OCI-LY7 (cell line): ENCODE results near the gene ZDBF2. TPM values are rescaled to one million over a fixed set of nuclear protein-coding genes. Genes with fewer than 3 reads are reported as not detected.

ENCODE experiments used
- BruUV-seq: library from RNA; stranded (reverse); fragments of 400-500 nt; replicated peaks from 2 replicates; lab custom pipeline; 2021; lab: Mats Ljungman, UMichigan
- CTCF ChIA-PET: fragments of 300-600 bp; sonication (Branson Sonifier 250); formaldehyde crosslinking; loops from one replicate; lab custom pipeline; 2022; ENCODE audit warnings: antibody characterized with exemption; ENCODE audit not compliant: unreplicated experiment; lab: Charles Lee
- POLR2A ChIA-PET: fragments of 300-600 bp; sonication (Branson Sonifier 250); formaldehyde crosslinking; loops from one replicate; lab custom pipeline; 2022; ENCODE audit warnings: antibody characterized with exemption; lab: Charles Lee
- DNase-seq: peaks from one replicate; pipeline ENCODE4 v3.0.0-alpha.2; 2015; ENCODE audit warnings: low spot score
- H2AFZ ChIP-seq: fragments of 200-600 bp; sonication (generic), shearing (Covaris generic); 2 replicates; pipeline ENCODE4 v1.6.1; 2014; ENCODE audit warnings: mild to moderate bottlenecking, antibody characterized with exemption, low read length, moderate library complexity
- H3K27ac ChIP-seq: fragments of 200-600 bp; sonication (generic); 2 replicates; pipeline ENCODE4 v1.5.1; 2014; ENCODE audit warnings: mixed run types, low read depth, mild to moderate bottlenecking, moderate library complexity, low read length, inconsistent platforms; ENCODE audit not compliant: poor library complexity, severe bottlenecking
- H3K36me3 ChIP-seq: fragments of 200-600 bp; sonication (generic); 2 replicates; pipeline ENCODE4 v1.6.1; 2014; ENCODE audit warnings: mild to moderate bottlenecking, antibody characterized with exemption, low read length, moderate library complexity, mixed read lengths; ENCODE audit not compliant: insufficient read depth
- H3K4me1 ChIP-seq: fragments of 200-600 bp; sonication (generic); 2 replicates; pipeline ENCODE4 v1.5.1; 2014; ENCODE audit warnings: mild to moderate bottlenecking, low read length; ENCODE audit not compliant: insufficient read depth, poor library complexity, severe bottlenecking
- H3K4me2 ChIP-seq: fragments of 200-600 bp; sonication (generic); 2 replicates; pipeline ENCODE4 v1.6.1; 2014; ENCODE audit warnings: mild to moderate bottlenecking, low read length
- H3K4me3 ChIP-seq: fragments of 200-600 bp; sonication (generic); 2 replicates; pipeline ENCODE4 v1.5.1; 2014; ENCODE audit warnings: mild to moderate bottlenecking, low read depth, low read length; ENCODE audit not compliant: poor library complexity, severe bottlenecking
- H3K79me2 ChIP-seq: fragments of 200-600 bp; sonication (generic); 2 replicates; pipeline ENCODE4 v1.6.1; 2016; ENCODE audit warnings: low read depth, mild to moderate bottlenecking, low read length, moderate library complexity, mixed read lengths; ENCODE audit not compliant: insufficient read depth
- H3K9me2 ChIP-seq: fragments of 200-600 bp; sonication (generic); 2 replicates; pipeline ENCODE4 v1.6.1; 2016; ENCODE audit warnings: mild to moderate bottlenecking, low read length, mixed read lengths; ENCODE audit not compliant: insufficient read depth
- H3K9me3 ChIP-seq: fragments of 200-600 bp; sonication (generic); 2 replicates; pipeline ENCODE4 v1.6.1; 2014; ENCODE audit warnings: mild to moderate bottlenecking, mixed run types, low read length, mixed read lengths
- H4K20me1 ChIP-seq: fragments of 200-600 bp; sonication (generic); 2 replicates; pipeline ENCODE4 v1.6.1; 2014; ENCODE audit warnings: mild to moderate bottlenecking, antibody characterized with exemption, low read length, moderate library complexity, mixed read lengths; ENCODE audit not compliant: insufficient read depth
- CTCF ChIP-seq: fragments of 200-600 bp; sonication (generic); conservative IDR thresholded peaks from 2 replicates; pipeline ENCODE4 v1.5.1; 2014; ENCODE audit warnings: mild to moderate bottlenecking, antibody characterized with exemption, low read length, moderate library complexity, mixed read lengths
- EZH2phosphoT487 ChIP-seq: fragments of 200-600 bp; sonication (generic); IDR thresholded peaks from 2 replicates; pipeline ENCODE4 v1.6.1; 2018; ENCODE audit warnings: low read depth, borderline replicate concordance, mild to moderate bottlenecking, mixed run types, antibody characterized with exemption, low read length, moderate library complexity, mixed read lengths
- intact Hi-C: fragments of 100-400 bp; cut with micrococcal nuclease; formaldehyde crosslinking; loops from one replicate; pipeline ENCODE4 v1.10.0; 2022; ENCODE audit not compliant: unreplicated experiment
- total RNA-seq, 2 experiments: library from RNA; depleted of rRNA in 1 of 2; stranded (reverse); fragments of >200 nt in 1 of 2; shearing (Covaris generic) in 1 of 2; gene quantifications; 2 replicates each; pipeline ENCODE4 v1.2.3, GENCODE V29; 2014 to 2022

The ZDBF2 gene
- total RNA-seq, 2 experiments from 2014 or later, result 13.9 to 44.3 TPM

- TF ChIP-seq CTCF, result no peak
- TF ChIP-seq EZH2phosphoT487, result no peak
- ChIA-PET CTCF (no interaction called here), POLR2A (interaction anchor here (1.0 kb wide), 1 partner anchor 8 kb away, joined by 4 read pairs; no protein-coding TSS in a partner anchor)
- H3K4me3 ChIP-seq, result no peak overlapping the region
- DNase-seq, result no peak
- no peaks in the 10 kb centered on the region for H3K9me2 ChIP-seq
- intact Hi-C loops, result no loop called here
- H3K79me2 ChIP-seq, result no peaks in the 10 kb centered on the region
- peaks cover 5% of the 10 kb centered on the region; the same call in 1 of the 2 replicates for H3K9me3 ChIP-seq
- no TSS peak for BruUV-seq
- H3K4me2 ChIP-seq, result no peak overlapping the region
- no peak overlapping the region for H2AFZ ChIP-seq
- peaks cover 6% of the 10 kb centered on the region for H3K4me1 ChIP-seq
- no peak overlapping the region for H3K27ac ChIP-seq
- H3K36me3 ChIP-seq, result no peaks in the 10 kb centered on the region; the same call in 1 of the 2 replicates
- H4K20me1 ChIP-seq, result no peaks in the 10 kb centered on the region
These were observed 48.6 kb downstream of the ZDBF2 start for GRCh38 chr2:206323033-206323432.

GRCh38 chr2:206323486-206323885 is 49.0 kb downstream of the ZDBF2 start:
- Histone ChIP-seq H3K4me2 (no peak overlapping the region), H3K27ac (no peak overlapping the region), H3K9me2 (no peaks in the 10 kb centered on the region), H3K9me3 (peaks cover 5% of the 10 kb centered on the region; the same call in 1 of the 2 replicates), H3K4me1 (peaks cover 7% of the 10 kb centered on the region), H3K36me3 (no peaks in the 10 kb centered on the region; the same call in 1 of the 2 replicates), H2AFZ (no peak overlapping the region), H4K20me1 (no peaks in the 10 kb centered on the region), H3K79me2 (no peaks in the 10 kb centered on the region), H3K4me3 (no peak overlapping the region)
- BruUV-seq, result no TSS peak
- TF ChIP-seq EZH2phosphoT487, result no peak
- POLR2A ChIA-PET, result interaction anchor here (0.6 kb wide), 1 partner anchor 19 kb away, joined by 3 read pairs; no protein-coding TSS in a partner anchor
- no peak for DNase-seq
- CTCF ChIA-PET, result no interaction called here
- intact Hi-C loops, result no loop called here

GRCh38 chr2:206324869-206325268 is 50.4 kb downstream of the ZDBF2 start:
- TF ChIP-seq EZH2phosphoT487, result no peak
- no peak for TF ChIP-seq CTCF
- no peak for DNase-seq
- CTCF ChIA-PET, result no interaction called here
- Histone ChIP-seq H3K79me2 (no peaks in the 10 kb centered on the region), H3K4me3 (no peak overlapping the region), H3K9me2 (no peaks in the 10 kb centered on the region), H2AFZ (no peak overlapping the region), H4K20me1 (no peaks in the 10 kb centered on the region), H3K4me1 (peaks cover 7% of the 10 kb centered on the region), H3K4me2 (no peak overlapping the region), H3K27ac (no peak overlapping the region), H3K36me3 (no peaks in the 10 kb centered on the region), H3K9me3 (no peaks in the 10 kb centered on the region)
- BruUV-seq, result no TSS peak
- intact Hi-C loops, result no loop called here
- POLR2A ChIA-PET, result interaction anchor here (1.1 kb wide), 1 partner anchor 19 kb away, joined by 3 read pairs; no protein-coding TSS in a partner anchor
